Measurements from ENCODE around the gene MIX23.

Gene MIX23

GRCh38 chr3:122355612-122356011 lies 27.4 kb downstream of the MIX23 start:
- no peak for DNase-seq (ENCODE audit: low read depth)
- H3K4me3 ChIP-seq (replicated peaks; ENCODE audit: low read depth, low read length) = no peak overlapping the region
- no peak for TF ChIP-seq CTCF (IDR thresholded peaks at IDR 0.05; ENCODE audit: low read length, missing control alignments)

GRCh38 chr3:122353893-122354401 lies 29.1 kb downstream of the MIX23 start:
- no peak for TF ChIP-seq CTCF (IDR thresholded peaks at IDR 0.05; ENCODE audit: low read length, missing control alignments)
- no peak for DNase-seq (ENCODE audit: low read depth)
- no peak overlapping the region for H3K4me3 ChIP-seq (replicated peaks; ENCODE audit: low read depth, low read length)

- no peak for DNase-seq (ENCODE audit: low read depth)
- no peak for TF ChIP-seq CTCF (IDR thresholded peaks at IDR 0.05; ENCODE audit: low read length, missing control alignments)
- H3K4me3 ChIP-seq (replicated peaks; ENCODE audit: low read depth, low read length) = no peak overlapping the region
These were observed 29.8 kb downstream of the MIX23 start for GRCh38 chr3:122353215-122353614.

GRCh38 chr3:122351612-122352011 lies 31.4 kb downstream of the MIX23 start:
- H3K4me3 ChIP-seq (replicated peaks; ENCODE audit: low read depth, low read length) = no peak overlapping the region
- no peak for TF ChIP-seq CTCF (IDR thresholded peaks at IDR 0.05; ENCODE audit: low read length, missing control alignments)
- no peak for DNase-seq (ENCODE audit: low read depth)

GRCh38 chr3:122350814-122351418 lies 32.1 kb downstream of the MIX23 start:
- DNase-seq (ENCODE audit: low read depth) = peak; percentile 42
- H3K4me3 ChIP-seq (replicated peaks; ENCODE audit: low read depth, low read length) = no peak overlapping the region
- TF ChIP-seq CTCF (IDR thresholded peaks at IDR 0.05; ENCODE audit: low read length, missing control alignments) = no peak

- DNase-seq (ENCODE audit: low read depth) = no peak
- H3K4me3 ChIP-seq (replicated peaks; ENCODE audit: low read depth, low read length) = no peak overlapping the region
- TF ChIP-seq CTCF (IDR thresholded peaks at IDR 0.05; ENCODE audit: low read length, missing control alignments) = no peak
These were observed 33.9 kb downstream of the MIX23 start for GRCh38 chr3:122349171-122349570.

- no peak overlapping the region for H3K4me3 ChIP-seq (replicated peaks; ENCODE audit: low read depth, low read length)
- no peak for TF ChIP-seq CTCF (IDR thresholded peaks at IDR 0.05; ENCODE audit: low read length, missing control alignments)
- DNase-seq (ENCODE audit: low read depth) = no peak
These were observed 39.4 kb downstream of the MIX23 start for GRCh38 chr3:122343654-122344053.
